CD14-positive monocyte (primary cell): ENCODE results near the gene RAG2. TPM values are rescaled to one million over a fixed set of nuclear protein-coding genes. Genes with fewer than 3 reads are reported as not detected.

Experiments used
- DNase-seq, 3 donors: peaks; one replicate each; pipeline ENCODE4 v3.0.0-alpha.2; 2011 to 2022
- H2AFZ ChIP-seq: 2 replicates; pipeline ENCODE4 v1.6.0; 2012; ENCODE audit warnings: mild to moderate bottlenecking, low read depth, low read length, inconsistent platforms; ENCODE audit not compliant: insufficient read depth, poor library complexity, severe bottlenecking
- H3K27ac ChIP-seq, 2 donors: 1 replicate in 1 of 2; 2 replicates in 1 of 2; pipeline ENCODE4 v1.5.1; 2012 to 2013; ENCODE audit warnings: low read length in 2 of 2, control low read depth in 1 of 2, inconsistent platforms in 1 of 2, low read depth in 1 of 2, mild to moderate bottlenecking in 1 of 2
- H3K27me3 ChIP-seq, 2 donors: one replicate each; pipeline versions ENCODE4 v1.6.0 to v1.6.1; 2011 to 2013; ENCODE audit warnings: low read length in 2 of 2; ENCODE audit not compliant: control insufficient read depth in 2 of 2, insufficient read depth in 2 of 2
- H3K36me3 ChIP-seq, 2 donors: replicated peaks in 1 of 2; 1 replicate in 1 of 2; 2 replicates in 1 of 2; pipeline versions ENCODE4 v1.5.1 to v1.6.1; 2012 to 2013; ENCODE audit warnings: low read length in 2 of 2, control low read depth in 1 of 2, inconsistent platforms in 1 of 2, mild to moderate bottlenecking in 1 of 2; ENCODE audit not compliant: insufficient read depth in 2 of 2, control insufficient read depth in 1 of 2
- H3K4me1 ChIP-seq, 2 donors: 1 replicate in 1 of 2; 2 replicates in 1 of 2; pipeline versions ENCODE4 v1.5.1 to v1.6.1; 2012 to 2013; ENCODE audit warnings: low read length in 2 of 2, control low read depth in 1 of 2, inconsistent platforms in 1 of 2, mild to moderate bottlenecking in 1 of 2, moderate library complexity in 1 of 2; ENCODE audit not compliant: insufficient read depth in 2 of 2, control insufficient read depth in 1 of 2
- H3K4me2 ChIP-seq: replicated peaks from 2 replicates; pipeline ENCODE3; 2012; ENCODE audit warnings: low read length, moderate library complexity, mild to moderate bottlenecking; ENCODE audit not compliant: poor library complexity, severe bottlenecking; ENCODE audit errors: extremely low read depth
- H3K4me3 ChIP-seq, 3 experiments: fragments of 200-600 bp in 1 of 3; sonication (generic) in 1 of 3; replicated peaks in 1 of 3; 1 replicate in 2 of 3; 2 replicates in 1 of 3; pipeline ENCODE4 v1.5.1; 2011 to 2013; ENCODE audit warnings: low read length in 3 of 3, mild to moderate bottlenecking in 3 of 3, control low read depth in 2 of 3, low read depth in 2 of 3, inconsistent platforms in 1 of 3, moderate library complexity in 1 of 3
- H3K79me2 ChIP-seq: 2 replicates; pipeline ENCODE4 v1.6.0; 2012; ENCODE audit warnings: mild to moderate bottlenecking, control low read depth, inconsistent platforms, low read length, moderate library complexity; ENCODE audit not compliant: insufficient read depth
- H3K9ac ChIP-seq: 2 replicates; pipeline ENCODE4 v1.6.0; 2017; ENCODE audit warnings: low read length, mild to moderate bottlenecking; ENCODE audit not compliant: insufficient read depth, poor library complexity, severe bottlenecking
- H3K9me3 ChIP-seq, 2 donors: replicated peaks in 1 of 2; 1 replicate in 1 of 2; 2 replicates in 1 of 2; pipeline versions ENCODE4 v1.5.1 to v1.6.1; 2012 to 2013; ENCODE audit warnings: low read length in 2 of 2, control low read depth in 1 of 2; ENCODE audit not compliant: control insufficient read depth in 1 of 2, insufficient read depth in 1 of 2
- H4K20me1 ChIP-seq: 2 replicates; pipeline ENCODE4 v1.6.0; 2012; ENCODE audit warnings: mild to moderate bottlenecking, low read length, control low read depth, moderate library complexity; ENCODE audit not compliant: insufficient read depth
- H3K27ac Mint-ChIP-seq, 7 donors: one replicate each; pipeline ENCODE4 v1.8.0; 2020; ENCODE audit warnings: mild to moderate bottlenecking in 7 of 7, mixed read lengths in 7 of 7, moderate library complexity in 6 of 7, inconsistent platforms in 2 of 7
- H3K27me3 Mint-ChIP-seq, 3 donors: one replicate each; pipeline ENCODE4 v1.8.0; 2021 to 2022; ENCODE audit warnings: low read depth in 3 of 3, mild to moderate bottlenecking in 3 of 3, mixed read lengths in 3 of 3, moderate library complexity in 3 of 3, inconsistent platforms in 1 of 3
- H3K36me3 Mint-ChIP-seq, 2 donors: one replicate each; pipeline ENCODE4 v1.8.0; 2020; ENCODE audit warnings: mixed read lengths in 2 of 2, inconsistent platforms in 1 of 2, mild to moderate bottlenecking in 1 of 2
- H3K4me1 Mint-ChIP-seq: one replicate; pipeline ENCODE4 v1.8.0; 2020; ENCODE audit warnings: mild to moderate bottlenecking, mixed read lengths
- H3K4me3 Mint-ChIP-seq, 2 donors: one replicate each; pipeline ENCODE4 v1.8.0; 2020; ENCODE audit warnings: mild to moderate bottlenecking in 2 of 2, mixed read lengths in 2 of 2, moderate library complexity in 1 of 2
- H3K9me3 Mint-ChIP-seq, 7 donors: one replicate each; pipeline ENCODE4 v1.8.0; 2020 to 2022; ENCODE audit warnings: mixed read lengths in 7 of 7, mild to moderate bottlenecking in 6 of 7, moderate library complexity in 6 of 7, inconsistent platforms in 2 of 7
- CTCF ChIP-seq: fragments of 200-600 bp; IDR thresholded peaks from one replicate; pipeline ENCODE4 v1.8.0; 2022; ENCODE audit warnings: antibody characterized with exemption, mild to moderate bottlenecking
- WGBS: methylation state at CpG from one replicate; pipeline ENCODE4 v1.1.5; 2013; ENCODE audit warnings: missing lambda C conversion rate; ENCODE audit not compliant: insufficient coverage; 5-methylcytosine and 5-hydroxymethylcytosine counted together
- intact Hi-C, 2 donors: fragments of 100-400 bp; cut with micrococcal nuclease; formaldehyde crosslinking; loops; one replicate each; pipeline versions ENCODE4 v1.15.0 to v1.15.1; 2023
- polyA plus RNA-seq, 3 donors: library from polyadenylated mRNA; depleted of rRNA in 1 of 3; unstranded in 2 of 3; stranded (reverse) in 1 of 3; fragments of 300-500 nt in 2 of 3; fragments of >200 nt in 1 of 3; fragmentation: Illumina TruSeq in 2 of 3; gene quantifications; 1 replicate in 2 of 3; 2 replicates in 1 of 3; pipeline ENCODE4 v1.2.3, GENCODE V29; 2012 to 2021

RAG2 gene
- polyA plus RNA-seq, 3 donors, result not detected

- Histone ChIP-seq H3K4me3 (no peak overlapping the region), H3K27ac (no peak overlapping the region), H2AFZ (no peak overlapping the region), H3K4me2 (no peak overlapping the region), H4K20me1 (no peaks in the 10 kb centered on the region), H3K9ac (no peak overlapping the region), H3K79me2 (no peaks in the 10 kb centered on the region), H3K27me3 (no peaks in the 10 kb centered on the region), H3K4me1 (no peaks in the 10 kb centered on the region), H3K36me3 (no peaks in the 10 kb centered on the region), H3K9me3 (no peaks in the 10 kb centered on the region)
- Mint-ChIP-seq H3K4me1 (no peaks in the 10 kb centered on the region), H3K27ac (no peak overlapping the region), H3K27me3 (peaks cover 0 to 3% (median 1%) of the 10 kb centered on the region in 3 donors), H3K9me3 (no peaks in the 10 kb centered on the region), H3K36me3 (no peaks in the 10 kb centered on the region), H3K4me3 (no peak overlapping the region)
- no peak for DNase-seq
- 93% methylated on average over 8 of the region's 8 CpGs for WGBS
- no peak for TF ChIP-seq CTCF
- intact Hi-C loops, result no loop called here
These were observed 23.6 kb downstream of the RAG2 start for GRCh38 chr11:36574486-36574885.

GRCh38 chr11:36569095-36569494 lies 28.9 kb downstream of the RAG2 start:
- no peak overlapping the region for H3K27ac Mint-ChIP-seq
- 100% methylated on average over 2 of the region's 4 CpGs for WGBS
- H3K27me3 Mint-ChIP-seq, result peaks cover 3 to 12% (median 5%) of the 10 kb centered on the region in 3 donors

More at GRCh38 chr11:36569095-36569494, 28.9 kb downstream of the RAG2 start:
- Mint-ChIP-seq H3K4me3 (no peak overlapping the region), H3K9me3 (no peaks in the 10 kb centered on the region), H3K36me3 (no peaks in the 10 kb centered on the region), H3K4me1 (peaks cover 9% of the 10 kb centered on the region)
- Histone ChIP-seq H3K9me3 (no peaks in the 10 kb centered on the region), H3K36me3 (no peaks in the 10 kb centered on the region), H2AFZ (no peak overlapping the region), H3K4me3 (no peak overlapping the region), H3K9ac (no peak overlapping the region), H3K27me3 (no peaks in the 10 kb centered on the region), H3K4me2 (no peak overlapping the region), H4K20me1 (no peaks in the 10 kb centered on the region), H3K79me2 (no peaks in the 10 kb centered on the region), H3K27ac (no peak overlapping the region), H3K4me1 (peaks cover 0 to 4% of the 10 kb centered on the region in 2 donors)
- no peak for TF ChIP-seq CTCF
- no peak for DNase-seq
- intact Hi-C loops, result loop anchor here in 1 of 2 donors (10.0 kb wide), 1 partner anchor 106 kb away; no protein-coding TSS in a partner anchor
